Upper lobe of left lung (tissue), 6 donors: ENCODE measurements around the gene ADCY2. TPM values are rescaled to one million over a fixed set of nuclear protein-coding genes. Genes with fewer than 3 reads are reported as not detected.

Experiments
- ATAC-seq, 2 donors: fragments of 200-7000 bp; cut with Tn5 transposase; one replicate each; pipeline ENCODE4 v1.9.1; 2022; ENCODE audit warnings: mild to moderate bottlenecking in 2 of 2, moderate library complexity in 2 of 2; ENCODE audit not compliant: low FRiP score in 2 of 2
- DNase-seq, 2 donors: peaks; one replicate each; pipeline ENCODE4 v3.0.0-alpha.2; 2019 to 2020
- H3K27ac ChIP-seq, 4 donors: fragments of 200-600 bp; sonication (generic); one replicate each; pipeline ENCODE4 v1.5.1; 2016 to 2019
- H3K27me3 ChIP-seq, 4 donors: fragments of 200-600 bp; sonication (generic); one replicate each; pipeline ENCODE4 v1.5.1; 2017 to 2019
- H3K36me3 ChIP-seq, 4 donors: fragments of 200-600 bp; sonication (generic); one replicate each; pipeline ENCODE4 v1.5.1; 2016 to 2019
- H3K4me1 ChIP-seq, 4 donors: fragments of 200-600 bp; sonication (generic); one replicate each; pipeline ENCODE4 v1.5.1; 2018 to 2019
- H3K4me3 ChIP-seq, 4 donors: fragments of 200-600 bp; sonication (generic); one replicate each; pipeline ENCODE4 v1.5.1; 2017 to 2019; ENCODE audit warnings: mild to moderate bottlenecking in 2 of 4, moderate library complexity in 1 of 4
- H3K9me3 ChIP-seq, 4 donors: fragments of 200-600 bp; sonication (generic); one replicate each; pipeline ENCODE4 v1.5.1; 2018 to 2019
- CTCF ChIP-seq, 6 experiments: fragments of 450-650 bp in 4 of 6; fragments of 200-600 bp in 2 of 6; sonication (generic) in 2 of 6; IDR thresholded peaks; one replicate each; pipeline ENCODE4 v1.5.1; 2016 to 2019; ENCODE audit warnings: antibody characterized with exemption in 6 of 6
- EP300 ChIP-seq, 4 donors: sonication (generic); formaldehyde crosslinking; IDR thresholded peaks; one replicate each; pipeline ENCODE4 v1.5.1; 2017; ENCODE audit warnings: antibody characterized with exemption in 4 of 4, control low read depth in 2 of 4
- POLR2A ChIP-seq, 4 donors: fragments of 450-650 bp; IDR thresholded peaks; one replicate each; pipeline ENCODE4 v1.5.1; 2016 to 2017; ENCODE audit warnings: antibody characterized with exemption in 4 of 4, mild to moderate bottlenecking in 2 of 4
- POLR2AphosphoS5 ChIP-seq, 2 donors: sonication (generic); formaldehyde crosslinking; IDR thresholded peaks; one replicate each; pipeline ENCODE4 v1.5.1; 2017; ENCODE audit warnings: antibody characterized with exemption in 2 of 2
- WGBS, 2 donors: methylation state at CpG; one replicate each; pipeline ENCODE4 v1.1.5; 2017 to 2018; 5-methylcytosine and 5-hydroxymethylcytosine counted together
- total RNA-seq, 6 donors: library from RNA; depleted of rRNA in 4 of 6; stranded (reverse); fragments of >200 nt in 4 of 6; gene quantifications; one replicate each; pipeline versions ENCODE4 v1.1.0 to v1.2.1, GENCODE V29; 2016 to 2021
- donor health status: DM: no; HTN: no; CAD: no; lungs with moderate emphysema.
- donor health status: DM: no; HTN: yes; CAD: no; lungs with severe emphysema.

The ADCY2 gene
- total RNA-seq, 6 donors from 2014 or later = 0.20 to 2.4 (median 0.46) TPM; not detected in 1

GRCh38 chr5:7426284-7426683 lies 30.3 kb downstream of the ADCY2 start:
- Histone ChIP-seq H3K36me3 (no peaks in the 10 kb centered on the region), H3K27ac (no peak overlapping the region), H3K27me3 (no peaks in the 10 kb centered on the region), H3K4me3 (no peak overlapping the region), H3K4me1 (no peaks in the 10 kb centered on the region), H3K9me3 (no peaks in the 10 kb centered on the region)
- ATAC-seq = no peak
- 85 to 90% methylated on average over 4 of the region's 4 CpGs for WGBS, 2 donors
- TF ChIP-seq EP300 (IDR thresholded peaks at IDR 0.05) (no peak), POLR2A (IDR thresholded peaks at IDR 0.05) (no peak), CTCF (IDR thresholded peaks at IDR 0.05) (no peak), POLR2AphosphoS5 (IDR thresholded peaks at IDR 0.05) (no peak)
- DNase-seq = no peak

- no peaks in the 10 kb centered on the region for H3K36me3 ChIP-seq
- H3K4me1 ChIP-seq = no peaks in the 10 kb centered on the region
- TF ChIP-seq POLR2AphosphoS5 (IDR thresholded peaks at IDR 0.05) = no peak
- no peak for TF ChIP-seq EP300 (IDR thresholded peaks at IDR 0.05)
- no peak for TF ChIP-seq CTCF (IDR thresholded peaks at IDR 0.05)
- no peak for TF ChIP-seq POLR2A (IDR thresholded peaks at IDR 0.05)
- ATAC-seq = no peak
- no peaks in the 10 kb centered on the region for H3K27me3 ChIP-seq
- no peak overlapping the region for H3K4me3 ChIP-seq
- no peaks in the 10 kb centered on the region for H3K9me3 ChIP-seq
- 93 to 95% methylated on average over 6 of the region's 6 CpGs for WGBS, 2 donors
- DNase-seq = no peak
- H3K27ac ChIP-seq = no peak overlapping the region
Measured at GRCh38 chr5:7434914-7435313, 39.0 kb downstream of the ADCY2 start.

GRCh38 chr5:7435503-7435902 lies 39.6 kb downstream of the ADCY2 start:
- ATAC-seq = no peak
- TF ChIP-seq POLR2AphosphoS5 (IDR thresholded peaks at IDR 0.05) (no peak), EP300 (IDR thresholded peaks at IDR 0.05) (no peak), CTCF (IDR thresholded peaks at IDR 0.05) (no peak)
- no peak overlapping the region for H3K27ac ChIP-seq
- no peaks in the 10 kb centered on the region for H3K36me3 ChIP-seq
- no peaks in the 10 kb centered on the region for H3K4me1 ChIP-seq
- no peaks in the 10 kb centered on the region for H3K27me3 ChIP-seq
- no peaks in the 10 kb centered on the region for H3K9me3 ChIP-seq
- WGBS, 2 donors = 65 to 67% methylated on average over 3 of the region's 3 CpGs
- H3K4me3 ChIP-seq = no peak overlapping the region
- DNase-seq = no peak

GRCh38 chr5:7436521-7436920 lies 40.6 kb downstream of the ADCY2 start:
- Histone ChIP-seq H3K36me3 (no peaks in the 10 kb centered on the region), H3K27ac (no peak overlapping the region), H3K4me1 (no peaks in the 10 kb centered on the region), H3K4me3 (no peak overlapping the region), H3K9me3 (no peaks in the 10 kb centered on the region), H3K27me3 (no peaks in the 10 kb centered on the region)
- TF ChIP-seq POLR2A (IDR thresholded peaks at IDR 0.05) = no peak
- no peak for TF ChIP-seq CTCF (IDR thresholded peaks at IDR 0.05)
- DNase-seq (no peak), ATAC-seq (no peak)
- WGBS, 2 donors = 82 to 85% methylated on average over 8 of the region's 8 CpGs

- H3K4me1 ChIP-seq = no peaks in the 10 kb centered on the region
- no peaks in the 10 kb centered on the region for H3K9me3 ChIP-seq
- WGBS, 2 donors = 84 to 95% methylated on average over 1 of the region's 1 CpG
Measured at GRCh38 chr5:7437836-7438235, 41.9 kb downstream of the ADCY2 start.

More at GRCh38 chr5:7437836-7438235, 41.9 kb downstream of the ADCY2 start:
- DNase-seq (no peak), ATAC-seq (no peak)
- Histone ChIP-seq H3K36me3 (no peaks in the 10 kb centered on the region), H3K4me3 (no peak overlapping the region), H3K27ac (no peak overlapping the region), H3K27me3 (no peaks in the 10 kb centered on the region)
- TF ChIP-seq POLR2AphosphoS5 (IDR thresholded peaks at IDR 0.05) = no peak
- no peak for TF ChIP-seq POLR2A (IDR thresholded peaks at IDR 0.05)
- TF ChIP-seq EP300 (IDR thresholded peaks at IDR 0.05) = no peak
- no peak for TF ChIP-seq CTCF (IDR thresholded peaks at IDR 0.05)
